ENCODE measurements around the gene CYTH2. TPM values are rescaled to one million over a fixed set of nuclear protein-coding genes. Genes with fewer than 3 reads are reported as not detected.

The CYTH2 gene
- total and polyA plus RNA-seq, 2 of the 8 experiments (the other 6 are each of a cell fraction or from before 2014, with no cell fraction given): 43.7 to 71.4 TPM

GRCh38 chr19:48477698-48478338, 8.6 kb downstream of the CYTH2 start:
- no peak overlapping the region for H3K56ac ChIP-seq (replicated peaks; ENCODE audit: insufficient read length, low read depth, low read length)
- no peak overlapping the region for H3K27ac ChIP-seq (ENCODE audit: low read depth, low read length)
- H3K79me2 ChIP-seq (ENCODE audit: control insufficient read depth in 1 of 2, insufficient read depth in 2 of 2, low read length in 2 of 2): no peaks in the 10 kb centered on the region
- ChIA-PET CTCF (ENCODE audit: partially characterized antibody) (no interaction called here), POLR2A (ENCODE audit: partially characterized antibody) (interaction anchor here (1.0 to 11.4 kb wide), 5 partner anchors 7 to 133 kb away, joined by 3 to 176 read pairs (median 6); no protein-coding TSS in a partner anchor)
- H2BK20ac ChIP-seq (ENCODE audit: low read length): no peak overlapping the region
- no peak overlapping the region for H2BK12ac ChIP-seq (ENCODE audit: low read depth, low read length)
- H2AFZ ChIP-seq (ENCODE audit: low read length): no peak overlapping the region
- no peak for TF ChIP-seq FOSL1 (IDR thresholded peaks at IDR 0.05; ENCODE audit: insufficient read depth, low read depth, low read length)
- no peak for TF ChIP-seq CREB1 (IDR thresholded peaks at IDR 0.05)
- TF ChIP-seq TEAD4 (IDR thresholded peaks at IDR 0.05; ENCODE audit: low read depth, low read length): no peak
- no peak for TF ChIP-seq TBP (IDR thresholded peaks at IDR 0.05; ENCODE audit: low read depth, low read length)
- no peak for TF ChIP-seq EZH2 (IDR thresholded peaks at IDR 0.05; ENCODE audit: low read depth, low read length, severe bottlenecking)
- no peak for TF ChIP-seq SP2 (IDR thresholded peaks at IDR 0.05; ENCODE audit: low read length)
- no peak for TF ChIP-seq EP300 (IDR thresholded peaks at IDR 0.05; ENCODE audit: borderline replicate concordance in 1 of 2, low read depth in 2 of 2, low read length in 2 of 2)
- TF ChIP-seq ASH2L (IDR thresholded peaks at IDR 0.05; ENCODE audit: low read length): no peak
- no peak for TF ChIP-seq CEBPB (IDR thresholded peaks at IDR 0.05; ENCODE audit: low read depth, low read length)
- no peak for TF ChIP-seq GABPA (IDR thresholded peaks at IDR 0.05; ENCODE audit: borderline replicate concordance, insufficient read depth, low read length)
- no peak overlapping the region for H4K91ac ChIP-seq (replicated peaks; ENCODE audit: insufficient read length, low read length)
- H3K4me1 ChIP-seq (replicated peaks in 1 of 4; ENCODE audit: control insufficient read depth in 3 of 4, insufficient read depth in 4 of 4, low read length in 3 of 4): 0 out of 7 replicates have a peak, but pooled peaks cover 0 to 1% (median 0%) of the 10 kb centered on the region in 4 experiments
- no peak overlapping the region for H2BK15ac ChIP-seq (ENCODE audit: low read length)
- H4K20me1 ChIP-seq (replicated peaks in 1 of 2; ENCODE audit: control insufficient read depth in 1 of 2, insufficient read depth in 2 of 2, low read length in 2 of 2): peaks cover 15 to 16% of the 10 kb centered on the region in 2 experiments
- no peak overlapping the region for H3K4ac ChIP-seq (replicated peaks; ENCODE audit: insufficient read length, low read depth, low read length)
- H2BK5ac ChIP-seq (ENCODE audit: low read depth, low read length): no peak overlapping the region
- no peaks in the 10 kb centered on the region for H3K9me3 ChIP-seq (ENCODE audit: insufficient read depth in 2 of 2, low read depth in 1 of 2, low read length in 1 of 2)
- no peak overlapping the region for H3K4me3 ChIP-seq (ENCODE audit: extremely low read depth in 1 of 4, insufficient read depth in 2 of 4, low read depth in 3 of 4, low read length in 4 of 4)
- no peak overlapping the region for H4K8ac ChIP-seq (ENCODE audit: extremely low read depth, insufficient read depth, low read length)
- no peak overlapping the region for H2AK5ac ChIP-seq (ENCODE audit: low read depth, low read length)
- H3K79me1 ChIP-seq (ENCODE audit: low read depth, low read length): no peaks in the 10 kb centered on the region; the same call in 1 of the 2 replicates
- no peak overlapping the region for H3K14ac ChIP-seq (ENCODE audit: insufficient read length)
- no peak overlapping the region for H3K23ac ChIP-seq (ENCODE audit: insufficient read length)
- H3K4me2 ChIP-seq (ENCODE audit: insufficient read depth in 1 of 2, low read depth in 2 of 2, low read length in 2 of 2): no peak overlapping the region
- 96% methylated on average over 21 of the region's 22 CpGs; no CpG with 5 or more reads in 1 of the 2 experiments for WGBS, 2 experiments (ENCODE audit: extremely low coverage in 1 of 2, insufficient coverage in 1 of 2, insufficient read length in 1 of 2, insufficient replicate concordance in 2 of 2, low coverage in 1 of 2, low lambda C conversion rate in 2 of 2, missing lambda C conversion rate in 1 of 2)
- FAIRE-seq: no peak
- no peak overlapping the region for H3K9ac ChIP-seq (replicated peaks in 1 of 4; ENCODE audit: extremely low read depth in 1 of 4, low read depth in 3 of 4, low read length in 3 of 4)
- no peak overlapping the region for H3K18ac ChIP-seq (ENCODE audit: extremely low read depth, low read length)
- H3K27me3 ChIP-seq (replicated peaks in 1 of 4; ENCODE audit: control insufficient read depth in 3 of 4, extremely low read depth in 1 of 4, insufficient read depth in 3 of 4, low read length in 3 of 4): no peaks in the 10 kb centered on the region
- DNase-seq (ENCODE audit: low read depth in 1 of 2, low spot score in 2 of 2): no peak
- H3K23me2 ChIP-seq (ENCODE audit: low read depth, low read length): peaks cover 2% of the 10 kb centered on the region; the same call in 1 of the 2 replicates
- H2BK120ac ChIP-seq (replicated peaks; ENCODE audit: low read depth, low read length): no peak overlapping the region
- peaks cover 25 to 65% (median 50%) of the 10 kb centered on the region in 4 experiments for H3K36me3 ChIP-seq (ENCODE audit: control insufficient read depth in 2 of 4, insufficient read depth in 4 of 4, low read length in 3 of 4)
- no peak overlapping the region for H4K5ac ChIP-seq (ENCODE audit: insufficient read length, low read depth, low read length)
